Endothelial cell of umbilical vein (primary cell): ENCODE measurements around the gene GABPB1. TPM values are rescaled to one million over a fixed set of nuclear protein-coding genes. Genes with fewer than 3 reads are reported as not detected.
"Not testable (repeated sequence)": the region's sequence is repeated elsewhere in the genome, so short reads cannot be mapped to it uniquely, and the experiment has no call there.

Source experiments
- BruUV-seq: library from RNA; stranded (reverse); fragments of 400-500 nt; replicated peaks from 2 replicates; lab custom pipeline; 2021; lab: Mats Ljungman, UMichigan
- CTCF ChIA-PET: fragments of 300-600, 350-600 bp; sonication (Branson Sonifier 250); formaldehyde crosslinking; loops from one replicate; lab custom pipeline; 2021; ENCODE audit warnings: antibody characterized with exemption, inconsistent platforms; lab: Charles Lee
- POLR2A ChIA-PET: fragments of 300-600, 350-600 bp; sonication (Branson Sonifier 250); formaldehyde crosslinking; loops from one replicate; lab custom pipeline; 2021; ENCODE audit warnings: antibody characterized with exemption, inconsistent platforms; lab: Charles Lee
- DNase-seq: peaks from one replicate; pipeline ENCODE4 v3.0.0-alpha.2; 2011; ENCODE audit warnings: low read depth, low spot score
- FAIRE-seq: peaks from 2 replicates; lab custom pipeline; 2011; peaks lifted over from hg19 to GRCh38; lab: Jason Lieb, UNC
- H2AFZ ChIP-seq: 2 replicates; pipeline ENCODE4 v1.6.0; 2012; ENCODE audit warnings: low read depth, low read length, control low read depth, inconsistent platforms
- H3K27ac ChIP-seq: 2 replicates; pipeline ENCODE4 v1.5.1; 2011; ENCODE audit warnings: low read depth, mild to moderate bottlenecking, control low read depth, low read length, moderate library complexity; ENCODE audit not compliant: insufficient read depth
- H3K27me3 ChIP-seq, 2 experiments: 2 replicates each; pipeline versions ENCODE4 v1.6.0 to v1.6.1; 2011; ENCODE audit warnings: low read length in 2 of 2, mixed read lengths in 1 of 2; ENCODE audit not compliant: control insufficient read depth in 2 of 2, insufficient read depth in 2 of 2
- H3K36me3 ChIP-seq, 2 experiments: 2 replicates in 1 of 2; 3 replicates in 1 of 2; pipeline ENCODE4 v1.5.1; 2011; ENCODE audit warnings: low read length in 2 of 2, mild to moderate bottlenecking in 1 of 2, moderate library complexity in 1 of 2; ENCODE audit not compliant: control insufficient read depth in 2 of 2, insufficient read depth in 2 of 2; ENCODE audit errors: extremely low read depth in 1 of 2
- H3K4me1 ChIP-seq: 3 replicates; pipeline ENCODE4 v1.5.1; 2011; ENCODE audit warnings: mild to moderate bottlenecking, low read length; ENCODE audit not compliant: control insufficient read depth, insufficient read depth; ENCODE audit errors: extremely low read depth
- H3K4me2 ChIP-seq: 2 replicates; pipeline ENCODE4 v1.6.1; 2011; ENCODE audit warnings: low read length, control low read depth, mixed read lengths; ENCODE audit not compliant: insufficient read depth
- H3K4me3 ChIP-seq, 3 experiments: fragments of 200-600 bp in 1 of 3; sonication (generic), shearing (Covaris generic) in 1 of 3; replicated peaks in 1 of 3; 2 replicates each; pipeline ENCODE4 v1.5.1; 2011 to 2016; ENCODE audit warnings: control low read depth in 3 of 3, low read length in 3 of 3, mild to moderate bottlenecking in 2 of 3, inconsistent platforms in 1 of 3, low read depth in 1 of 3, moderate library complexity in 1 of 3; ENCODE audit not compliant: insufficient read depth in 1 of 3
- H3K79me2 ChIP-seq: 2 replicates; pipeline ENCODE4 v1.6.0; 2012; ENCODE audit warnings: low read length, inconsistent platforms; ENCODE audit not compliant: control insufficient read depth, insufficient read depth
- H3K9ac ChIP-seq: replicated peaks from 2 replicates; pipeline ENCODE3; 2011; ENCODE audit warnings: low read length, control low read depth; ENCODE audit not compliant: insufficient read depth; ENCODE audit errors: extremely low read depth
- H3K9me1 ChIP-seq: replicated peaks from 3 replicates; pipeline ENCODE4 v1.6.0; 2011; ENCODE audit warnings: mild to moderate bottlenecking, low read length; ENCODE audit not compliant: control insufficient read depth, insufficient read depth; ENCODE audit errors: extremely low read depth
- H3K9me3 ChIP-seq: replicated peaks from 2 replicates; pipeline ENCODE4 v1.5.1; 2012; ENCODE audit warnings: low read length, inconsistent platforms; ENCODE audit not compliant: control insufficient read depth, insufficient read depth
- H4K20me1 ChIP-seq: replicated peaks from 2 replicates; pipeline ENCODE3; 2011; ENCODE audit warnings: mild to moderate bottlenecking, low read length; ENCODE audit not compliant: control insufficient read depth, insufficient read depth; ENCODE audit errors: extremely low read depth
- EZH2 ChIP-seq: IDR thresholded peaks from 2 replicates; pipeline ENCODE4 v1.6.1; 2012; ENCODE audit warnings: borderline replicate concordance, low read depth, mild to moderate bottlenecking, moderate library complexity, low read length, inconsistent platforms; ENCODE audit not compliant: severe bottlenecking
- FOS ChIP-seq: IDR thresholded peaks from 2 replicates; pipeline ENCODE4 v1.6.1; 2011; ENCODE audit warnings: mild to moderate bottlenecking, low read length, moderate library complexity, borderline replicate concordance; ENCODE audit not compliant: insufficient read depth
- GATA2 ChIP-seq: IDR thresholded peaks from 2 replicates; pipeline ENCODE4 v1.7.0; 2011; ENCODE audit warnings: low read depth, mild to moderate bottlenecking, moderate library complexity, mixed read lengths, low read length; ENCODE audit not compliant: insufficient read length, insufficient read depth
- JUN ChIP-seq: IDR thresholded peaks from 2 replicates; pipeline ENCODE4 v1.6.1; 2011; ENCODE audit warnings: borderline replicate concordance, low read depth; ENCODE audit not compliant: insufficient read length, insufficient read depth
- MYC ChIP-seq: IDR thresholded peaks from one replicate; pipeline ENCODE4 v1.6.1; 2011; ENCODE audit warnings: mild to moderate bottlenecking, low read depth, low read length
- POLR2A ChIP-seq: IDR thresholded peaks from 2 replicates; pipeline ENCODE4 v1.6.1; 2012; ENCODE audit warnings: low read depth, mild to moderate bottlenecking, control low read depth, low read length
- POLR2AphosphoS5 ChIP-seq: IDR thresholded peaks from 2 replicates; pipeline ENCODE4 v1.6.1; 2012; ENCODE audit warnings: low read depth, mild to moderate bottlenecking, control low read depth, low read length, moderate library complexity; ENCODE audit not compliant: insufficient read depth
- dilution Hi-C: fragments of 300-500 bp; cut with MboI; formaldehyde crosslinking; loops from one replicate; pipeline ENCODE4 v1.15.0; 2019; ENCODE audit warnings: low sequenced_read_pairs; ENCODE audit not compliant: extremely low pct_ligation_motif_present
- intact Hi-C: fragments of 100-400 bp; cut with micrococcal nuclease; formaldehyde crosslinking; loops from one replicate; pipeline ENCODE4 v1.10.0; 2022
- polyA plus RNA-seq, 4 experiments: library from polyadenylated mRNA; depleted of rRNA in 3 of 4; stranded (reverse) in 3 of 4; unstranded in 1 of 4; fragments of >200 nt; gene quantifications; 2 replicates each; pipeline versions ENCODE4 v1.2.1 to v1.2.3, GENCODE V29; 2011 to 2012; ENCODE audit warnings: missing spikeins in 1 of 4
- total RNA-seq: library from RNA; stranded (reverse); gene quantifications from 2 replicates; pipeline ENCODE4 v1.2.3, GENCODE V29; 2021
- TF ChIP-seq, protein P1 (sequence below), 2 donors: IDR thresholded peaks; 1 replicate in 1 of 2; 2 replicates in 1 of 2; pipeline ENCODE4 v1.5.1; 2011; ENCODE audit warnings: low read length in 2 of 2, mild to moderate bottlenecking in 2 of 2, moderate library complexity in 2 of 2, control low read depth in 1 of 2, inconsistent platforms in 1 of 2, low read depth in 1 of 2; ENCODE audit not compliant: insufficient read depth in 1 of 2; ENCODE audit errors: extremely low read depth in 1 of 2

Gene GABPB1
- total and polyA plus RNA-seq, 2 donors (not counting 3 experiments of a cell fraction or from before 2014, with no cell fraction given): 42.3 to 59.7 TPM

- TF ChIP-seq EZH2 (no peak), MYC (no peak), POLR2AphosphoS5 (no peak), FOS (no peak), POLR2A (no peak), JUN (no peak), GATA2 (no peak)
- TF ChIP-seq, protein P1, sequence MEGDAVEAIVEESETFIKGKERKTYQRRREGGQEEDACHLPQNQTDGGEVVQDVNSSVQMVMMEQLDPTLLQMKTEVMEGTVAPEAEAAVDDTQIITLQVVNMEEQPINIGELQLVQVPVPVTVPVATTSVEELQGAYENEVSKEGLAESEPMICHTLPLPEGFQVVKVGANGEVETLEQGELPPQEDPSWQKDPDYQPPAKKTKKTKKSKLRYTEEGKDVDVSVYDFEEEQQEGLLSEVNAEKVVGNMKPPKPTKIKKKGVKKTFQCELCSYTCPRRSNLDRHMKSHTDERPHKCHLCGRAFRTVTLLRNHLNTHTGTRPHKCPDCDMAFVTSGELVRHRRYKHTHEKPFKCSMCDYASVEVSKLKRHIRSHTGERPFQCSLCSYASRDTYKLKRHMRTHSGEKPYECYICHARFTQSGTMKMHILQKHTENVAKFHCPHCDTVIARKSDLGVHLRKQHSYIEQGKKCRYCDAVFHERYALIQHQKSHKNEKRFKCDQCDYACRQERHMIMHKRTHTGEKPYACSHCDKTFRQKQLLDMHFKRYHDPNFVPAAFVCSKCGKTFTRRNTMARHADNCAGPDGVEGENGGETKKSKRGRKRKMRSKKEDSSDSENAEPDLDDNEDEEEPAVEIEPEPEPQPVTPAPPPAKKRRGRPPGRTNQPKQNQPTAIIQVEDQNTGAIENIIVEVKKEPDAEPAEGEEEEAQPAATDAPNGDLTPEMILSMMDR (IDR thresholded peaks at IDR 0.05; ENCODE audit: extremely low read depth in 1 of 2, insufficient read depth in 1 of 2, low read depth in 1 of 2, low read length in 2 of 2): no peak
- no peaks in the 10 kb centered on the region for H3K9me3 ChIP-seq
- intact Hi-C loops (no loop called here), dilution Hi-C loops (no loop called here)
- no peaks in the 10 kb centered on the region for H3K9me1 ChIP-seq
- no peaks in the 10 kb centered on the region for H4K20me1 ChIP-seq
- H3K27ac ChIP-seq: no peak overlapping the region
- ChIA-PET CTCF (no interaction called here), POLR2A (no interaction called here)
- H3K4me3 ChIP-seq: no peak overlapping the region
- no peaks in the 10 kb centered on the region for H3K36me3 ChIP-seq
- no TSS peak for BruUV-seq
- H3K4me1 ChIP-seq: no peaks in the 10 kb centered on the region
- H3K4me2 ChIP-seq: no peak overlapping the region
- H2AFZ ChIP-seq: no peak overlapping the region
- no peak overlapping the region for H3K9ac ChIP-seq
- no peaks in the 10 kb centered on the region for H3K27me3 ChIP-seq
- FAIRE-seq (no peak), DNase-seq (no peak)
- no peaks in the 10 kb centered on the region for H3K79me2 ChIP-seq
These were observed 23.1 kb upstream of the GABPB1 start for GRCh38 chr15:50377867-50378751.

- H3K4me1 ChIP-seq, H3K4me3 ChIP-seq, intact Hi-C loops, BruUV-seq, H3K36me3 ChIP-seq, H3K4me2 ChIP-seq, H2AFZ ChIP-seq, DNase-seq, H3K9ac ChIP-seq, FAIRE-seq, dilution Hi-C loops, H4K20me1 ChIP-seq, POLR2A ChIA-PET, H3K9me3 ChIP-seq, H3K9me1 ChIP-seq, CTCF ChIA-PET, H3K27me3 ChIP-seq, H3K79me2 ChIP-seq, H3K27ac ChIP-seq: not testable (repeated sequence)
These were observed 14.6 kb upstream of the GABPB1 start for GRCh38 chr15:50369564-50369963.
